Measurements from ENCODE around the gene OPTC.
"Not testable (repeated sequence)": the region's sequence is repeated elsewhere in the genome, so short reads cannot be mapped to it uniquely, and the experiment has no call there.

The OPTC gene, protein sequence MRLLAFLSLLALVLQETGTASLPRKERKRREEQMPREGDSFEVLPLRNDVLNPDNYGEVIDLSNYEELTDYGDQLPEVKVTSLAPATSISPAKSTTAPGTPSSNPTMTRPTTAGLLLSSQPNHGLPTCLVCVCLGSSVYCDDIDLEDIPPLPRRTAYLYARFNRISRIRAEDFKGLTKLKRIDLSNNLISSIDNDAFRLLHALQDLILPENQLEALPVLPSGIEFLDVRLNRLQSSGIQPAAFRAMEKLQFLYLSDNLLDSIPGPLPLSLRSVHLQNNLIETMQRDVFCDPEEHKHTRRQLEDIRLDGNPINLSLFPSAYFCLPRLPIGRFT

DNA sequence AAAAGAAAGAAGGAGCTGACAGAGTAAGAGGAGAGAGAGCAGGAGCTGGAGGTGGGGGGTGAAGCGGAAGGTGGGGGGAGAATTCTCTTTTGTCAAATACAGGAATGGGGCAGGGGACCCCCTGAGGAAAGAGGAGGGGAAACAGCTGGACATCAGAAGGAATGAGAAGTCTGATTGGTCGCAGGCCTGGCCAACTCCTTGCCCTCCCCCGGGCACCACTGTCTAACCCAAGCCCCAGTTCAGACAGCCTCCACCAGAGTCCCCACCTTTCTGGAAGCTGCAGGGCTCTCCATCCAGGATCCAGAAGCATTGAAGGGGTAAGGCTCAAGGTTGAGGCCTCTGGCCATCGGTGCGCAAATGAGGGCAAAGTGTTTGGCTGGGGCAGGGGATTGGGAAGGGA is at the start of gene OPTC:
Gene OPTC, plus strand, starts transcription at position 253 of the 400 bp plus-strand sequence. CDS start 1,853 bp downstream, outside the sequence.
- H3K9me3 ChIP-seq (ENCODE audit: control insufficient read depth in 1 of 2, low read length in 2 of 2): no peaks in the 10 kb centered on the region
- no peak within 1 kb of the TSS for H3K27ac ChIP-seq (ENCODE audit: low read depth, low read length)
- H3K4me3 ChIP-seq (ENCODE audit: low read depth in 1 of 2, low read length in 2 of 2): no peak within 1 kb of the TSS
- no peaks in the 10 kb centered on the region for H3K36me3 ChIP-seq (ENCODE audit: control insufficient read depth in 1 of 2, insufficient read depth in 2 of 2, low read length in 2 of 2)
- H3K27me3 ChIP-seq (ENCODE audit: control insufficient read depth in 1 of 2, insufficient read depth in 2 of 2, low read length in 2 of 2): peaks cover 0 to 3% of the 10 kb centered on the region in 2 donors
- no peak within 1 kb of the TSS for H3K9ac ChIP-seq (ENCODE audit: low read depth in 1 of 2, low read length in 2 of 2)
- no peaks in the 10 kb centered on the region for H3K4me1 ChIP-seq (ENCODE audit: control insufficient read depth in 1 of 2, insufficient read depth in 2 of 2, low read length in 2 of 2)

DNA sequence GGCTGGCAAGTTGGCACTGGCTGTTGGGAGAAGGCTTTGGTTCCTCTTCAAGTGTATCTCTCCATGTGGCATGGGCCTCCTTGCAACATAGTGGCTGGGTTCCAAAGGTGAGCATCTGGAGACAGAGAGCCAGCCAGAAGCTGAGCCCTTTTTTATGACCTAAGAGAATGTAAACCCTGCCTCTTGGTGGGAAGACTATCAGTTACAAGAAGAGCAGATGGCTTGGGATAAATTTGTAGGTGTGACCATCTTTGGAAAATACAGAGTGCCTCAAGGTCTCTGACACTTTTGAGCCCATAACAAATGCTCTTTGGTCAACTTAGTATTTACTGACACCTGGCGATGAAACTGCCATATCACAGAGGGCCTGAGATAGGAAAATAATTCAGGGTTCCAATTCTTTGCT is 49.8 kb upstream of the OPTC start:
- Histone ChIP-seq H3K9me3 (ENCODE audit: control insufficient read depth in 1 of 2, low read length in 2 of 2) (peaks cover 0 to 2% of the 10 kb centered on the region in 2 donors), H3K27ac (ENCODE audit: low read depth, low read length) (no peak overlapping the region), H3K9ac (ENCODE audit: low read depth in 1 of 2, low read length in 2 of 2) (no peak overlapping the region), H3K27me3 (ENCODE audit: control insufficient read depth in 1 of 2, insufficient read depth in 2 of 2, low read length in 2 of 2) (peaks cover 0 to 5% of the 10 kb centered on the region in 2 donors), H3K36me3 (ENCODE audit: control insufficient read depth in 1 of 2, insufficient read depth in 2 of 2, low read length in 2 of 2) (no peaks in the 10 kb centered on the region), H3K4me3 (ENCODE audit: low read depth in 1 of 2, low read length in 2 of 2) (no peak overlapping the region), H3K4me1 (ENCODE audit: control insufficient read depth in 1 of 2, insufficient read depth in 2 of 2, low read length in 2 of 2) (peaks cover 16 to 19% of the 10 kb centered on the region in 2 donors)

DNA sequence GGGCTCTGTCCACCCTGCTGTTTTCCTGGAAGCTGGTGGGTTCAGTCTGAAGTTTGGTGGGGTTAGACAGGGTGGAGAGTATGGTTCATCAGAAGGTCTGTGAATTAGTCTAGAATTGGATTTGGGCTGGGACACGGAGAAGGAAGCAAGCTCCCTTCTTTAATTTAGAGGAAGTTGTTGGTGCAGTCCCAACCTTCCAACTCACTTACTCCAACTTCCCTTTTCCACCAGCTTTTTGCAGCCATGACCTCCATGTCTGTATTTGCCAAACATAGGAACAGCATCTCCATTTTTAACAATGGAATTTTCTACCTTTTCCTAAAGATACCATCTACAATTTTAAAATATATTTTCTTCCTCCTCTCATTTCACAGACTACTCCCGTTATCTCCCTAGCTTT is 46.8 kb upstream of the OPTC start:
- Histone ChIP-seq H3K9ac (ENCODE audit: low read depth in 1 of 2, low read length in 2 of 2) (no peak overlapping the region), H3K27ac (ENCODE audit: low read depth, low read length) (no peak overlapping the region), H3K27me3 (ENCODE audit: control insufficient read depth in 1 of 2, insufficient read depth in 2 of 2, low read length in 2 of 2) (peaks cover 0 to 11% of the 10 kb centered on the region in 2 donors), H3K9me3 (ENCODE audit: control insufficient read depth in 1 of 2, low read length in 2 of 2) (peaks cover 0 to 2% of the 10 kb centered on the region in 2 donors), H3K36me3 (ENCODE audit: control insufficient read depth in 1 of 2, insufficient read depth in 2 of 2, low read length in 2 of 2) (no peaks in the 10 kb centered on the region), H3K4me3 (ENCODE audit: low read depth in 1 of 2, low read length in 2 of 2) (no peak overlapping the region), H3K4me1 (ENCODE audit: control insufficient read depth in 1 of 2, insufficient read depth in 2 of 2, low read length in 2 of 2) (no peaks in the 10 kb centered on the region)

DNA sequence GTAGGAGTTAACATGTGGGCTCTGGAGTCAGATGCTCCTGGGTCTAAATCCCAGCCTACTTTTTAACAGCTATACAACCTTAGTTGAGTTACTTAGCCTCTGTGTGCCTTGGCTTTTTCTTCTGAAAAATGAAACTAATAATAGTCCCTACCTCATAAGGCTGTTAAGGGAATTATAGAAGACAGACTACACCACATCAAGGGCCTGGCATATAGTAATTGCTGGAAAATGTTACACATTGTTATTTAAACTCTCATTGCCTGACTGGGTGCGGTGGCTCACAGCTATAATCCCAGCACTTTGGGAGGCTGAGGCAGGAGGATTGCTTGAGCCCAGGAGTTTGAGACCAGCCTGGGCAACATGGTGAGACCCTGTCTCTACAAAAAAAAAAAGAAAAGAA is 46.4 kb upstream of the OPTC start:
- not testable (repeated sequence) for H3K4me3 ChIP-seq (ENCODE audit: low read depth in 1 of 2, low read length in 2 of 2); H3K4me1 ChIP-seq (ENCODE audit: control insufficient read depth in 1 of 2, insufficient read depth in 2 of 2, low read length in 2 of 2); H3K27ac ChIP-seq (ENCODE audit: low read depth, low read length)

DNA sequence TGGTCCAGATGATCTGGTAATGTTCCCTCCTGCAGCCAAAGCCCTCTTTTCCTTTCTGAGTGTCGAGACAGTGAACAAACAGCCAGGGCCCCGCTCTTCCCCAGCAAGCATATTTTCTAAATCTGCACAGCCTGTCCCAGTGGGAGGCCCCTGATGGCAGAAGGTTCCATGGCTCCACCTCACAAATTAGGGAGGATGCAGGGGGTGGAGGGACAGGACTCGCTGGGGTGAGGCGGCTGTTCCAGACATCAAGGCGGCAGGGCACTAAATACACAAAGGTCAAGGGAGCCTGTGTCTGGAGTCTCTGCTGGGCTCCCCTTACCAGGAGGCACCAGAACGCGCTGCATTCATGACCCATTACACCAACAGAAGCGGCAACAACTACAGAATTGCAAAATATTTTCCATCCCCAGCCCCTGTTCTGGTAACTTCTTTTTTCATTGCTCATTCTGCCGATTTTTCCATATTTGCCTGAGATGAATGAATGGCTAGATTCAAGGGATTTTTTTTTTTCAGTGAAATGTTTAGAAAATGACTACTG is 45.4 kb upstream of the OPTC start:
- Histone ChIP-seq H3K9me3 (ENCODE audit: control insufficient read depth in 1 of 2, low read length in 2 of 2) (peaks cover 0 to 2% of the 10 kb centered on the region in 2 donors), H3K4me1 (ENCODE audit: control insufficient read depth in 1 of 2, insufficient read depth in 2 of 2, low read length in 2 of 2) (no peaks in the 10 kb centered on the region), H3K9ac (ENCODE audit: low read depth in 1 of 2, low read length in 2 of 2) (no peak overlapping the region), H3K4me3 (ENCODE audit: low read depth in 1 of 2, low read length in 2 of 2) (no peak overlapping the region), H3K36me3 (ENCODE audit: control insufficient read depth in 1 of 2, insufficient read depth in 2 of 2, low read length in 2 of 2) (no peaks in the 10 kb centered on the region), H3K27me3 (ENCODE audit: control insufficient read depth in 1 of 2, insufficient read depth in 2 of 2, low read length in 2 of 2) (peaks cover 6 to 19% of the 10 kb centered on the region in 2 donors), H3K27ac (ENCODE audit: low read depth, low read length) (no peak overlapping the region)

More for the DNA sequence above, 46.4 kb upstream of the OPTC start:
- H3K36me3 ChIP-seq (ENCODE audit: control insufficient read depth in 1 of 2, insufficient read depth in 2 of 2, low read length in 2 of 2); H3K9me3 ChIP-seq (ENCODE audit: control insufficient read depth in 1 of 2, low read length in 2 of 2); H3K9ac ChIP-seq (ENCODE audit: low read depth in 1 of 2, low read length in 2 of 2): not testable (repeated sequence)
- H3K27me3 ChIP-seq (ENCODE audit: control insufficient read depth in 1 of 2, insufficient read depth in 2 of 2, low read length in 2 of 2): peaks cover 3 to 11% of the 10 kb centered on the region in 2 donors

DNA sequence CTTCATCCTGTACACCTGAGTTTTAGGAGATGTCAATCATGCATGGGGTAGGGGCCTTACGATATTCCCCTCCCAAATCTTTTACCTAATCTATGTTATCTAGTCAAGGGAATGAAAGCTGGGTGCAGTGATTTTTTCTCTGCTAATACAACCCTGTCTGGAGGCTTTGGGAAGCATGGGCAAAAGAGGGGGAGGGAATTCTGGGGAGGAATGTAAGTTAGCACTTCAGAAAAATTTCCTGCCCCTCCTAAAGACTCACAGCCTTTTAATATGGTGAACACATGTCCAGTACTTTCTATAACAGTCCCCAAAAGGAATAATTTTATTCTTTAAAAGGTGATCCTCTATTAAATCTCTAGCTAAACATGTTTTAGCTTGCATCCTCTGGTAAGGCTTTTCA is 44.0 kb upstream of the OPTC start:
- Histone ChIP-seq H3K4me1 (ENCODE audit: control insufficient read depth in 1 of 2, insufficient read depth in 2 of 2, low read length in 2 of 2) (no peaks in the 10 kb centered on the region), H3K36me3 (ENCODE audit: control insufficient read depth in 1 of 2, insufficient read depth in 2 of 2, low read length in 2 of 2) (no peaks in the 10 kb centered on the region), H3K4me3 (ENCODE audit: low read depth in 1 of 2, low read length in 2 of 2) (no peak overlapping the region), H3K9ac (ENCODE audit: low read depth in 1 of 2, low read length in 2 of 2) (no peak overlapping the region), H3K27ac (ENCODE audit: low read depth, low read length) (no peak overlapping the region), H3K9me3 (ENCODE audit: control insufficient read depth in 1 of 2, low read length in 2 of 2) (peaks cover 0 to 2% of the 10 kb centered on the region in 2 donors), H3K27me3 (ENCODE audit: control insufficient read depth in 1 of 2, insufficient read depth in 2 of 2, low read length in 2 of 2) (peaks cover 6 to 19% of the 10 kb centered on the region in 2 donors)

DNA sequence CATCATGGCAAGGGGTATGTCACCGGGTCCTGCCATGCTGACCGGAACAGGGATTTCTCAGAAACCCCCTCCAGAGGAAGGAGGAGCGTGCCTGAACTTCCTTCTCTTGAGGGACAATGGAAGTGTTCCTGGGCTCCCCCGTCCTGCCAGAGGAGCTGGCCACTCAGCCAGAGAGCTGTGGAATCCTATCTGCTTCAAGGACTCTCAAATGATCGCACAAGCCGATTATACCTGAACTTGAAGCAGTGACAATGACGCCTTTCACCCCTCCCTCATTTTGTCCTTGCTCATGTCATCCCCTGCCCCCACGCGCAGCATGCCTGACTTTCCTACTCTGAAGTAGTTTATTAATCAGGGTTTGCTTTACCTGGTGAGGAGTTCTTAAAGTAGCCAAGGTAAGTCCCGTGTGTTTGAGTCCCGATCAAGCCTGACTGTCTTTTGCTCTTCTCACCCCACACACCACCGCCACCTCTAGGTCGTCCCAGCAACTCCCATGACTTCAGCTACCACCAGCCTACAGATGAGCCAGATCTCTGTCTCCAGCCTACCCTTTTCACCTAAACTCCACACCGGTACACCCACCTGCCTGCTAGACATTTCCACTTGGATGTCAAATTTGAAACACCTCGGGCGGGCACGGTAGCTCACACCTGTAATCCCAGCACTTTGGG is 43.3 kb upstream of the OPTC start:
- H3K4me3 ChIP-seq (ENCODE audit: low read depth in 1 of 2, low read length in 2 of 2): no peak overlapping the region
- H3K27ac ChIP-seq (ENCODE audit: low read depth, low read length): no peak overlapping the region
- H3K9me3 ChIP-seq (ENCODE audit: control insufficient read depth in 1 of 2, low read length in 2 of 2): no peaks in the 10 kb centered on the region
- H3K4me1 ChIP-seq (ENCODE audit: control insufficient read depth in 1 of 2, insufficient read depth in 2 of 2, low read length in 2 of 2): no peaks in the 10 kb centered on the region
- H3K9ac ChIP-seq (ENCODE audit: low read depth in 1 of 2, low read length in 2 of 2): no peak overlapping the region
- H3K27me3 ChIP-seq (ENCODE audit: control insufficient read depth in 1 of 2, insufficient read depth in 2 of 2, low read length in 2 of 2): peaks cover 6 to 19% of the 10 kb centered on the region in 2 donors
- no peaks in the 10 kb centered on the region for H3K36me3 ChIP-seq (ENCODE audit: control insufficient read depth in 1 of 2, insufficient read depth in 2 of 2, low read length in 2 of 2)

DNA sequence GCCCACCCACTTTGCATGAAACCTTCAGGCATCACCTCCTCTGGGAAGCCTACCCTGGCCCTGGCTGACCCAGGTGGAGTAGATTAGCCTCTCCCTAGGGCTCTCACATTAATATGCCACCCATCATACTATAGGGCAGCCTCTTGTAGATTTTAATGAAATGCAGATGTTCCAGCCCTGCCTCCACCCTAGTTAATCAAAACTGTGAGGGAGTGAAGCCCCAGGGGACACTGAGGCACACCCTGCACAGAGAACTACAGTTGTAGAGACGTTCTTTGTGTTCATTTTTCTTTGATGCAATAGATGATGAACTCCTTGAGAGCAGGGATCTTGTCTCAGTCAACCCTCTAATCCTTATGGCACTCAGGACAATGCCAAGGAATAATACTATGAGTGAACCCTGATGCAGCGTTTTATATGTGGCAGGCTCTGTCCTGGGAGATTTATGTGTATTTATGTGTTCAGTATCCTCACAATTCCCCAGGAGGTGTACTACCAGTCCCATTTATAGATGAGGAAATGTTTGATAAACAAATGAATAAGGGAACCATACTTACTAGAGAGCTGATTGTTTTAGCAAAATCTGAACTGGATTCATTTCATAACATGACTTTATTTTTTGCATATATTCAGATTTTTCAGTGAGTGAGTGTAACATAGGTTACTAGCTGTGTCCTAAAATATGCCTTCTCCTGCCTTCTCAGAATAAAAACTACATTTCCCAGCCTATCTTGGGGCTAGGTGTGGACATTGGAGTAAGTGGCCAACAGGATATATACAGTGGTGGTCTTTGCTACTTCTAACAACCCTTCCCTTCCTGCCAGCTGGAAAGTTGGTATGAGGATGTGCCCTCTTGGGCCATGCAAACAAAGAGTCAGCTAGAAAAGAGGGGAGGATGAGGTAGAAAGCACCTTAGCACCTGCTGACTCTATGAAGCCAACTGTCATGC is 41.8 kb upstream of the OPTC start:
- H3K27ac ChIP-seq (ENCODE audit: low read depth, low read length): no peak overlapping the region
- H3K27me3 ChIP-seq (ENCODE audit: control insufficient read depth in 1 of 2, insufficient read depth in 2 of 2, low read length in 2 of 2): peaks cover 6 to 25% of the 10 kb centered on the region in 2 donors
- no peak overlapping the region for H3K4me3 ChIP-seq (ENCODE audit: low read depth in 1 of 2, low read length in 2 of 2)
- no peaks in the 10 kb centered on the region for H3K36me3 ChIP-seq (ENCODE audit: control insufficient read depth in 1 of 2, insufficient read depth in 2 of 2, low read length in 2 of 2)
- H3K9me3 ChIP-seq (ENCODE audit: control insufficient read depth in 1 of 2, low read length in 2 of 2): no peaks in the 10 kb centered on the region
- no peaks in the 10 kb centered on the region for H3K4me1 ChIP-seq (ENCODE audit: control insufficient read depth in 1 of 2, insufficient read depth in 2 of 2, low read length in 2 of 2)
- no peak overlapping the region for H3K9ac ChIP-seq (ENCODE audit: low read depth in 1 of 2, low read length in 2 of 2)

DNA sequence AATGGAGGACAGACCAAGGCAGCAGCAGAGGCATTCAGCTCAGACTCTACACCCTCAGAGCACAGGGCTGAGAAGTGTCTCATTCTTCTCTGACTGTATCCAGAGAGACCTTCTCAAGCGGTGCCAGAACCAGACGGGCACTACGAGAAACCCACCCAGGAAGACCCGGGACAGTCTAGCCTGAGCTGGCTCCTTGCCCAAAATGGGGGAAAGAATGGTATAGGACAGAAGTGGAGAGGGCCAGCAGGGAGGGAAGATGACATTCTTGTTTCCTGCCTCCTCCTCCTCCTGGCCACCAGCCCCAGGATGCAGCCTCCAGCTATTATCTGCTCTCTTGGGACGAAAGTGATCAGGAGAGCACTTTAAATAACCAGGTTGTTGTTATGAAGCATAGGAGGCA is 40.9 kb upstream of the OPTC start:
- Histone ChIP-seq H3K27me3 (ENCODE audit: control insufficient read depth in 1 of 2, insufficient read depth in 2 of 2, low read length in 2 of 2) (peaks cover 6 to 25% of the 10 kb centered on the region in 2 donors), H3K9me3 (ENCODE audit: control insufficient read depth in 1 of 2, low read length in 2 of 2) (no peaks in the 10 kb centered on the region), H3K9ac (ENCODE audit: low read depth in 1 of 2, low read length in 2 of 2) (no peak overlapping the region), H3K4me3 (ENCODE audit: low read depth in 1 of 2, low read length in 2 of 2) (no peak overlapping the region), H3K36me3 (ENCODE audit: control insufficient read depth in 1 of 2, insufficient read depth in 2 of 2, low read length in 2 of 2) (no peaks in the 10 kb centered on the region), H3K4me1 (ENCODE audit: control insufficient read depth in 1 of 2, insufficient read depth in 2 of 2, low read length in 2 of 2) (no peaks in the 10 kb centered on the region), H3K27ac (ENCODE audit: low read depth, low read length) (no peak overlapping the region)

All from duodenal mucosa (tissue), 2 donors.